Activated CD4-positive, CD25-positive, alpha-beta regulatory T cell (primary cell): ENCODE measurements around the gene ACTN2.

Source experiments
- DNase-seq, 4 experiments: peaks; one replicate each; lab custom pipeline; 2025; lab: John Stamatoyannopoulos, UW

Gene ACTN2

DNA sequence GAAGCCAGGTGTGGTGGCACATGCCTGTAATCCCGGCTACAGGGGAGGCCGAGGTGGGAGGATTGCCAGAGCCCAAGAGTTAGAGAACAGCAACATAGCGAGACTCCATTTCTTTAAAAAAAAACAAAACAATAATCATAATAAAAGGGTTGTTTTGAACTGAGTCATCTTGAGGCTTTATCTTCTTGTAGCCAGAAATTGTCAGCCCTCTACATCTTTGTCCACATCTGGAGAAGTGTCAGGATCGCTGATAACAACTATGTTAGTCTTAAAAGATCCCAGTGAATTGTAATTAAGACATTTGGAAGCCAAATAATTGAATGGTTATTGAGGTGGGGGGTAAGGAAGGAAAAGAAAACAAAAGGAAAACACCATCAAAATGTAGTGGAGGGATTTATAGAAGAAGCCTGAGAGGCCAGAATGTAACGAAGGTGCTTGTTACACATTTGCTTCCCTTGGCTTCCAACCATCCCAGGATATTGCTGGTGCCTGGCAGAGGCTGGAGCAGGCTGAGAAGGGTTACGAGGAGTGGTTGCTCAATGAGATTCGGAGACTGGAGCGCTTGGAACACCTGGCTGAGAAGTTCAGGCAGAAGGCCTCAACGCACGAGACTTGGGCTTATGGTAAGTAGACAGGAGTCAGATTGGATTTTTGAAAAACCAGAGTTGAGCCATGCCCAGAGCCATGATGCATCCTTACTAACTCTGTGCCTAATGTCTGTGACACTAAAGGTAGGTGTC lies 56.3 kb downstream of the ACTN2 start:
- DNase-seq = no peak

- no peak for DNase-seq
These were observed 58.2 kb downstream of the ACTN2 start for GRCh38 chr1:236744533-236744932.

DNA sequence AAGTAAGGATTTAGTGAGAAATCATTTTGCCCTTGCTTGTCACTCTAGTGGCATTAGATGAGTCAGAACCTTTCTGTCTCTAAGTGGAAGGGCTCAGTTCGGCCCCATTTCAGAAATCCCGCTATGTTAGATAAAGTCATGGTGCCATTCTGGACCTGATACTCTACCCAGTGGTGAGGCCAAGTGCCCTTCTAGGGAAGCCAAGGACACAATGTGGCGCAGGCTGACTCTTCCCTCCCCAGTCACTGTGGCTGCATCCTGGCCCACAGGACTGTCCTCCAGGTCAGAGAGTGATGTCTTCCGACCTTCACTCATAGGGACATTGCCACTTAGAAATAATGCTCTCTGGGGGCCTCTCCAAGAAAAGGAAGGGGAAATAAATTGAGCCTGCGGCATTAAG lies 60.5 kb downstream of the ACTN2 start:
- no peak for DNase-seq

DNA sequence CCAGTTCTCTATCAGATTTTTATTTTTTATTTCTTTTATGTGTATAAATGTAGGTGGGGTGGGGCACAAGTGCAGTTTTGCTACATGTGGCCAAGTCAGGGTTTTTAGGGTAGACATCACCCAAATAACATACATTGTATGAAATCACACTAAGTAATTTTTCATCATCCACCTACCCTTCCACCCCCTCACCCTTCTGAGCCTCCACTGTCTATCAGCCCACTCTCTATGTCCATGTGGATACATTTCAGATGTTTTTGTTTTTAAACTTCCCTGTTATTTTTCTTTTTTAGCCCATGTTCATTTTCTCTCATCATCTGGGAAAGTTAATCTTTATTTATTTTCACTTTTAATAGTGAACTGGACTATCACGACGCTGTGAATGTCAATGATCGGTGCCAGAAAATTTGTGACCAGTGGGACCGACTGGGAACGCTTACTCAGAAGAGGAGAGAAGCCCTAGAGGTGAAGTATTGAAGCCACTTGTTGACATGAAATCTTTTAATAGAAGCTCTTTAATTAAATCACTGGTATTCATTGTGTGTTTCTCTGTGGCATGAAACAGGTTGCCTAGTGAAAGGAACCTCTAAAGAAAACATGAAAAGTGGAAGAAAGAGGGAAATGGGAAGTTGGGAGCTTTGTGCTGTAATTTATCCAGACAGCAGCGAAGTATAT lies 61.1 kb downstream of the ACTN2 start:
- no peak for DNase-seq

- DNase-seq = no peak
These were observed 62.1 kb downstream of the ACTN2 start for GRCh38 chr1:236748268-236748870.

DNA sequence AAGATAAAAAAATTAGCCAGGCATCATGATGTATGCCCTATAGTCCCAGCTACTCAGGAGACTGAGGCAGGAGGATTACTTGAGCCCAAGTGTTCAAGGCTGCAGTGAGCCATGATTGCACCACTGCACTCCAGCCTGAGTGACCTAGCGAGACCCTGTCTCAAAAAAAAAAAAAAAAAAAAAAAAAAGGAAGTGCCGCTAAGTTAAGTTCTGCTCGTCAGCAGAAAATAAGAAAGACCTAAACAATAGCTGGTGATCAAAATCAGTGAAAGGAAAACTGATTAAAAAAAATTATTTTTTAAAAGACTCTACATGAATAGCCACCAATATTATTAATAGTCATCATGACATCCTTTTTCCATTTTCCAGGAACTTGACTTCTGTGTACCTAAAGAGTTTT lies 64.6 kb downstream of the ACTN2 start:
- no peak for DNase-seq

DNA sequence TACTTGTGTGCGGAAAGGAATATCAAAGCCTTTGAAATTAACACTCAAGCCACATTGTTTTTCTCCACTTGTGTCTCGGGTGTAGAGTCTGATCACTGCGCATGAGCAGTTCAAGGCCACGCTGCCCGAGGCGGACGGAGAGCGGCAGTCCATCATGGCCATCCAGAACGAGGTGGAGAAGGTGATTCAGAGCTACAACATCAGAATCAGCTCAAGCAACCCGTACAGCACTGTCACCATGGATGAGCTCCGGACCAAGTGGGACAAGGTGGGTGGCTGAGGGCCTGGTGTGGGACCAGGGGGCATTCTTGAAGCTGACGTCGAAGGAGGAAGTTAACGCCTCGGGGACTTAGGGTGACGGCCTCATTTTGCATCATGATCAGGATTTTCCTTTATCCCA lies 65.1 kb downstream of the ACTN2 start:
- DNase-seq = no peak

DNA sequence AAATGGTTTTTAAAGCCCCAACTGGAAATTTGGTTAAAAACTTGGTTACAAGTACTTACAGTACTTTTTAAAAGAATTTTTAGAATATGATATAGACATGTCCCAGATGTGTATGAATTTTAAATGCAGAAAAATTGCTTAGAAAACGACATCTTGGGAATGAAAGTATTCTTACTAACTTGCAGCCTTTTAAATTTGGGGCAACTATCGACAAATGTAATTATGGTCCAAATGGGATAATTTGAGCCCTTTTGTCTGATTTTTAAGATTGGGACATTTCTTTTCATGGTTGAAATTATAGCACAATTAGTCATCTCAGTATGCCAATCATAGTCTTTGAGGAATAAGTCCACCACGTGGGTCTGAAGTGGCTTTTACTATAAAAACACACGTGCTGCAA lies 65.6 kb downstream of the ACTN2 start:
- DNase-seq = no peak

DNA sequence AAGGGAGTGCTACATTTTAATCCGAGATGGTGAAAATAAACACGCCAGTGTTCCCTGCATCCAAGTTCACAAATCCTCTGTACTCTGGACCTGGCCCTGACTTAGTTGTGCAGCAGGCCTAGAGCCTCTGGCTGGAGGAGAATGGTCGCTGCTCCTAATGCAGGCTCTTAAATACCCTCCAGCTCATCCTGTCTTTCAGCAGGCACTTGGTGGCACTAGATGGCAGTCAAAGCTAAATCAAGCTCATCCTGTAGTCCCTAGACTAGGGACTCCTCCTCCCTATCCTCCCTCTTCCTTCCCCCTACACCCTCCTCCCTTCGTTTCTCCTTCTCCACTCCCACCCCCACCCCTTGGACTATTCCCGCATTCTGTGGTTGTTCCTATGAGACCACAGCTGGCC lies 67.2 kb downstream of the ACTN2 start:
- no peak for DNase-seq

- DNase-seq = no peak
These were observed 67.7 kb downstream of the ACTN2 start for GRCh38 chr1:236753964-236754363.

- no peak for DNase-seq
These were observed 68.4 kb downstream of the ACTN2 start for GRCh38 chr1:236754525-236755210.

DNA sequence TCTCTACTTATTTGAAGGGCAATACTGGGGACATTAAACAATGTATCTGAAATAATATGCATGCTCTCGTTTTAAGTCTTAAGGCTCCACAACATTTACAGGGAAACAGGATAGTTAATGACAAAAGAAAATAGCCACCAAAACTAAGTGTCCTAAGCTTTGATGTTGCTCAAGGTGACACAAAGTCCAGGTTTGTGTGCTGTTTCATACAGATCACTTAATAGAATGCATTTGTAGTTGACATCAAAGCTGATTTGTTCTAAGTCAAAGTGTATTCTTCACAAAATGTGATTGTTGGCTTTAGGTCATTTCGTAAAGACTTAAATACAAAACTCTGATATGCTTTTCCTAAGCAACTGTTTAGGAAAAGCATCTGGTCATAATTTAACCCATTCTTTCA lies 71.3 kb downstream of the ACTN2 start:
- no peak for DNase-seq

DNA sequence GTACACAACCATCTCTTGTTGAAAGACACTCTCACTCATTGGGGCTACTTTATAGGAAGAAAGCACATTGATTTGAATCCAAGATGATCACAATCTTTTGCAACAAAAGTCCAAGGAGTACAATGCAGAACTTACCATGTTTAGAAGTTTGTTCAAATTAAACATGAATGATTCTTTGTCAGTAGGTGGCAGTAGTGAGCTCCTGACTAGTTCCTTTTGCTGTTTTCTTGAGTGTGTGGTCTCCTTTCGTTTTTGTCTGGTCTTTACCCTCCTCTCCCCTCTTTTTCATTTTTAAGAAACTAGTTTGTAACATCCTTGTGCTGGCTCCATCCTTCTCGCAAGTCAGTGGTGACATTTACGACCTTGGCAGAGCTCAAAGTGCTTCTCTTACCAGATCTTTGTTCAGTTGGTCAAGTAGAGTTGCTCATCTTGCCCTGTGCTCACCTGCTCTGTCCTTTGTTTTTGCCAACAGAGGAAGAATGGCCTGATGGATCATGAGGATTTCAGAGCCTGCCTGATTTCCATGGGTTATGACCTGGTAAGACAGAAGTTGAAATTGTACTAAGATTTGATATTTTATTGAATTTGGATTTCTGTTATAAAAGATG lies 73.1 kb downstream of the ACTN2 start:
- no peak for DNase-seq

- DNase-seq = no peak
These were observed 74.2 kb downstream of the ACTN2 start for GRCh38 chr1:236760480-236760879.

DNA sequence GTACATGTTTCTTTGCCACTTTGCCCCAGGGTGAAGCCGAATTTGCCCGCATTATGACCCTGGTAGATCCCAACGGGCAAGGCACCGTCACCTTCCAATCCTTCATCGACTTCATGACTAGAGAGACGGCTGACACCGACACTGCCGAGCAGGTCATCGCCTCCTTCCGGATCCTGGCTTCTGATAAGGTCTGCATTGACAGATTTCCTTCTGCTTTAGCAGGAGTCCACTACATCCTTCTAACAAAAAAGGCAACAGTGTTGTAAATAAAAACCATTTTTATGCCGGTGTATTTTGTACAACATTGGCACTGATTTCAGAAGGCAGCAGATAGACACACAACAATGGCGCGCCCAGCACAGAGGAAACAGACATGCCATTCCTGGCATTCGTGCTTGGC lies 74.7 kb downstream of the ACTN2 start:
- no peak for DNase-seq

DNA sequence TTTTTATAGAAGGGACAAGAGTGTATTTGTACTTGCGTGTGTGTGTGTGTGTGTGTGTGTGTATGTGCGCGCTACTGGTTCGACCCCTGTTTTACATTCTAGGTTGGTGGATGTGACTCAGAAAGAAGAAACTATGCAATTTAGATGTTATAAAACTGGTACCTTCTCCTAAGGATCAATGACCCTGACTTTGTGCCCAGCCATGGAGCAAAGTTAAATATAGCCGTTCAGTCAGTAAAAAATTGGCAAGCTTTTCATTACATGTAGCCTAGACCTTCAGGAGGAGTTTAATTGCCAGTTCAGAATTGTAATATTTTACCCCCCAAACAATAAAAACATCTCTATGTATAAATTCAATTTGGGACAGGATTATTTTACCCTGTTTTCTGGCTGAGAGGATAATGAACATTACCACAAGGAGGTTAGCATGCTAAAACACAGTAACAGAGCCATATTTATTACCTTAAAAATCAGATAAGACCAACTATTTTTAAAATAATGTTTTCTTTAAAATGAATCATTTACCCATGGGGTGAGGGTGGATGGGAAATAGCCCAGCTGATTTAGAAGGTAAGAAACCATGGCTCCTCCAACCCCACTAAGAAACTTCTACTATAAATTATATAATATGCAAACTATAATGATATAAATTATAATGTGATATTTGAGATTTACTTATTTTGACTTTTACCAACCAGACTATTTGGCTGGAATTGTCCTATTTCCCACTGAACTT lies 75.3 kb downstream of the ACTN2 start:
- no peak for DNase-seq

- no peak for DNase-seq
These were observed 76.1 kb downstream of the ACTN2 start for GRCh38 chr1:236762410-236762809.

- DNase-seq = no peak
These were observed 79.5 kb downstream of the ACTN2 start for GRCh38 chr1:236765831-236766230.

- no peak for DNase-seq
These were observed 80.2 kb downstream of the ACTN2 start for GRCh38 chr1:236766506-236766905.

DNA sequence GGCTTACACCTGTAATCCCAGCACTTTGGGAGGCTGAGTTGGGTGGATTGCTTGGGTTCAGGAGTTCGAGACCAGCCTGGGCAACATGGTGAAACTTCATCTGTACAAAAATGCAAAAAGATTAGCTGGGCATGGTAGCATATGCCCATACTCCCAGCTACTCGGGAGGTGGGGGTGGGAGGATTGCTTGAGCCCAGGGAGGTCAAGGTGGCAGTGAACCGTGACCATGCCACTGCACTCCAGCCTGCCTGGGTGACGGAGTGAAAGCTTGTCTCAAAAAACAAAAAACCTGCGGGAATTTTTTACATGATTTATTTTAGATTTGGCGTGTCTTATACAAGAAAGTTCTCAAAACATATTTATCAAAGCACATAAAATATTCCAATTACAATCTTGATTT lies 81.0 kb downstream of the ACTN2 start:
- DNase-seq = no peak

DNA sequence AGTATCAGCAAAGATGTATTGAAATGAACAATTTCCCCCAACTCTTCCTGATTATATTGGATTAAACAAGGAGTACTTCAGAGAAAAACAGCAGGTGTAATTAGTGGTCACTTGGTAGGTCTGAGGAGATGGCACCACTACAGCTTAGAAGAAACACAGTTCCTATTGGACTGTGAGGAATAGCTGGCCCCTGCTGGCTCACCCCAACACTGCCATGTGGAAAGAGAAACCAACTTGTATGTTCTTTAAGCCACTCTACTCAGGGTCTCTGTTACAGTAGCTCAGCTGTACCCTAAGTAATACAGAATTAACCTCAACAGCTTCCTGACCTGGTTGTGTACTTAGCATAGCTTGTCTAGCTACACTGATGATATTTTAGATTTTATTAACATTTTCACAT lies 82.3 kb downstream of the ACTN2 start:
- DNase-seq = no peak

DNA sequence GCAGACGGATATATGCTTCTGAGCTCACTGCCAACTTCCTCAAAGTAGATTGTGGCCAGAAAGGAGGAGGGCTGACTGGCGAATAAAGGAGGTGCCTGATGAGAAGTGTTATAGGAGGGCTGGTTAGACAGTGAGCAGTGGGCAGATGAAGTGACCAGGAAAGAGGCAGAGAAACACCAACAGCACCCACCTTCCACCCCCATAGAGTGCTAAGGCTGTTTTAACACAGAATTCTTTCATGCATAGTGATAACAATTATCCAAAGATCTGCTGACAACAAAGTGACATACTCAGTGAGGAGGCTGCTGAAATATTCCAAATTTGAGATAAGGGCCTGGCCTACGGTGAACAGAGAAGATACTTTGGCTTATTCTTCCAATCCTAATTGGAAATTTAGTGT lies 87.6 kb downstream of the ACTN2 start:
- no peak for DNase-seq
